Keratinocyte (primary cell): ENCODE data around the gene CENPH. TPM values are rescaled to one million over a fixed set of nuclear protein-coding genes. Genes with fewer than 3 reads are reported as not detected.

Source experiments
- DNase-seq: peaks from one replicate; pipeline ENCODE4 v3.0.0-alpha.2; 2011; ENCODE audit warnings: low read depth, missing footprints, low spot score
- FAIRE-seq: peaks from 2 replicates; lab custom pipeline; 2011; peaks lifted over from hg19 to GRCh38; lab: Jason Lieb, UNC
- H2AFZ ChIP-seq: 2 replicates; pipeline ENCODE4 v1.6.0; 2012; ENCODE audit warnings: low read length, control low read depth, inconsistent platforms; ENCODE audit not compliant: control insufficient read depth
- H3K27ac ChIP-seq: 2 replicates; pipeline ENCODE4 v1.5.1; 2011; ENCODE audit warnings: low read length; ENCODE audit not compliant: control insufficient read depth, insufficient read depth
- H3K27me3 ChIP-seq: 3 replicates; pipeline ENCODE4 v1.6.0; 2011; ENCODE audit warnings: low read length; ENCODE audit not compliant: control insufficient read depth, insufficient read depth; ENCODE audit errors: extremely low read depth
- H3K36me3 ChIP-seq, 2 experiments: 2 replicates in 1 of 2; 3 replicates in 1 of 2; pipeline ENCODE4 v1.5.1; 2011; ENCODE audit warnings: low read length in 2 of 2, mild to moderate bottlenecking in 1 of 2; ENCODE audit not compliant: control insufficient read depth in 2 of 2, insufficient read depth in 2 of 2; ENCODE audit errors: extremely low read depth in 1 of 2
- H3K4me1 ChIP-seq: 3 replicates; pipeline ENCODE4 v1.5.1; 2011; ENCODE audit warnings: low read length; ENCODE audit not compliant: control insufficient read depth, insufficient read depth; ENCODE audit errors: extremely low read depth
- H3K4me2 ChIP-seq: 3 replicates; pipeline ENCODE4 v1.6.0; 2011; ENCODE audit warnings: low read depth, low read length; ENCODE audit not compliant: control insufficient read depth, insufficient read depth; ENCODE audit errors: extremely low read depth
- H3K4me3 ChIP-seq, 3 experiments: fragments of 200-600 bp in 1 of 3; sonication (generic) in 1 of 3; 2 replicates in 2 of 3; 3 replicates in 1 of 3; pipeline ENCODE4 v1.5.1; 2011 to 2016; ENCODE audit warnings: low read length in 3 of 3, mild to moderate bottlenecking in 3 of 3, control low read depth in 2 of 3, inconsistent platforms in 1 of 3, low read depth in 1 of 3, mixed read lengths in 1 of 3, mixed run types in 1 of 3, moderate library complexity in 1 of 3; ENCODE audit not compliant: control insufficient read depth in 2 of 3, insufficient read depth in 2 of 3; ENCODE audit errors: extremely low read depth in 1 of 3
- H3K79me2 ChIP-seq: 2 replicates; pipeline ENCODE4 v1.6.0; 2012; ENCODE audit warnings: low read length; ENCODE audit not compliant: control insufficient read depth, insufficient read depth
- H3K9ac ChIP-seq: 3 replicates; pipeline ENCODE4 v1.6.0; 2011; ENCODE audit warnings: low read length; ENCODE audit not compliant: control insufficient read depth, insufficient read depth; ENCODE audit errors: extremely low read depth
- H3K9me1 ChIP-seq: 3 replicates; pipeline ENCODE4 v1.6.0; 2011; ENCODE audit warnings: low read length; ENCODE audit not compliant: control insufficient read depth, insufficient read depth; ENCODE audit errors: extremely low read depth
- H3K9me3 ChIP-seq: 2 replicates; pipeline ENCODE4 v1.5.1; 2012; ENCODE audit warnings: low read depth, low read length; ENCODE audit not compliant: control insufficient read depth
- H4K20me1 ChIP-seq: 3 replicates; pipeline ENCODE4 v1.6.0; 2011; ENCODE audit warnings: low read length; ENCODE audit not compliant: control insufficient read depth, insufficient read depth; ENCODE audit errors: extremely low read depth
- CTCF ChIP-seq, 3 experiments: IDR thresholded peaks in 1 of 3; conservative IDR thresholded peaks in 1 of 3; optimal IDR thresholded peaks in 1 of 3; 2 replicates in 2 of 3; 3 replicates in 1 of 3; pipeline versions ENCODE3 to v1.5.1; 2011; ENCODE audit warnings: low read length in 3 of 3, mild to moderate bottlenecking in 3 of 3, moderate library complexity in 2 of 3, control low read depth in 1 of 3, inconsistent platforms in 1 of 3; ENCODE audit not compliant: insufficient read depth in 2 of 3; ENCODE audit errors: extremely low read depth in 1 of 3
- EZH2 ChIP-seq: IDR thresholded peaks from one replicate; pipeline ENCODE4 v1.6.1; 2012; ENCODE audit warnings: inconsistent platforms, mild to moderate bottlenecking, low read length, moderate library complexity
- dilution Hi-C: fragments of 300-500 bp; cut with MboI; formaldehyde crosslinking; loops from one replicate; pipeline ENCODE4 v1.7.0; 2020; ENCODE audit warnings: low sequenced_read_pairs; ENCODE audit not compliant: extremely low pct_ligation_motif_present
- polyA plus RNA-seq, 5 experiments: library from polyadenylated mRNA; depleted of rRNA in 3 of 5; stranded (reverse) in 3 of 5; stranded (forward) in 1 of 5; unstranded in 1 of 5; fragments of >200 nt; gene quantifications; 1 replicate in 1 of 5; 2 replicates in 3 of 5; 3 replicates in 1 of 5; pipeline versions ENCODE4 v1.2.1 to v1.2.3, GENCODE V29; 2011 to 2012; ENCODE audit warnings: missing spikeins in 2 of 5, low read depth in 1 of 5, low replicate concordance in 1 of 5

CENPH gene
- polyA plus RNA-seq, 1 donor (not counting 4 experiments of a cell fraction or from before 2014, with no cell fraction given): 13.4 TPM

GRCh38 chr5:69211200-69211599, 21.8 kb downstream of the CENPH start:
- FAIRE-seq (no peak), DNase-seq (no peak)
- Histone ChIP-seq H3K9ac (no peak overlapping the region), H3K4me2 (no peak overlapping the region), H3K79me2 (no peaks in the 10 kb centered on the region), H3K27ac (no peak overlapping the region), H3K4me1 (peaks cover 11% of the 10 kb centered on the region), H3K9me1 (no peaks in the 10 kb centered on the region), H2AFZ (no peak overlapping the region), H3K36me3 (no peaks in the 10 kb centered on the region), H4K20me1 (no peaks in the 10 kb centered on the region), H3K27me3 (no peaks in the 10 kb centered on the region), H3K4me3 (no peak overlapping the region), H3K9me3 (no peaks in the 10 kb centered on the region)
- TF ChIP-seq CTCF (optimal IDR thresholded peaks at IDR 0.05 in 1 of 3, IDR thresholded peaks at IDR 0.05 in 1 of 3, conservative IDR thresholded peaks at IDR 0.05 in 1 of 3; ENCODE audit: extremely low read depth in 1 of 3, insufficient read depth in 2 of 3, low read length in 3 of 3) (no peak), EZH2 (no peak)
- dilution Hi-C loops: no loop called here

- no peak overlapping the region for H3K4me2 ChIP-seq
- dilution Hi-C loops: no loop called here
These were observed 22.6 kb downstream of the CENPH start for GRCh38 chr5:69212022-69212421.

More at GRCh38 chr5:69212022-69212421, 22.6 kb downstream of the CENPH start:
- H3K4me3 ChIP-seq: no peak overlapping the region
- no peaks in the 10 kb centered on the region for H3K27me3 ChIP-seq
- H3K79me2 ChIP-seq: no peaks in the 10 kb centered on the region
- H3K4me1 ChIP-seq: peaks cover 6% of the 10 kb centered on the region
- H3K9me1 ChIP-seq: no peaks in the 10 kb centered on the region
- H4K20me1 ChIP-seq: no peaks in the 10 kb centered on the region
- H3K27ac ChIP-seq: no peak overlapping the region
- H2AFZ ChIP-seq: no peak overlapping the region
- DNase-seq: no peak
- no peak for FAIRE-seq
- H3K36me3 ChIP-seq: no peaks in the 10 kb centered on the region
- H3K9ac ChIP-seq: no peak overlapping the region
- no peak for TF ChIP-seq EZH2
- no peak for TF ChIP-seq CTCF (optimal IDR thresholded peaks at IDR 0.05 in 1 of 3, IDR thresholded peaks at IDR 0.05 in 1 of 3, conservative IDR thresholded peaks at IDR 0.05 in 1 of 3; ENCODE audit: extremely low read depth in 1 of 3, insufficient read depth in 2 of 3, low read length in 3 of 3)
- H3K9me3 ChIP-seq: no peaks in the 10 kb centered on the region
